NCI-H69 (cell line): ENCODE data around the gene SIRPA.

Experiments used
- DNase-seq: peaks from one replicate; lab custom pipeline; 2025; lab: John Stamatoyannopoulos, UW

SIRPA gene

GRCh38 chr20:1870792-1871550 lies 24.2 kb upstream of the SIRPA start:
- DNase-seq: no peak

- DNase-seq: no peak
These were observed 23.3 kb upstream of the SIRPA start for GRCh38 chr20:1871807-1872458.

- no peak for DNase-seq
These were observed 22.6 kb upstream of the SIRPA start for GRCh38 chr20:1872459-1873097.

DNA sequence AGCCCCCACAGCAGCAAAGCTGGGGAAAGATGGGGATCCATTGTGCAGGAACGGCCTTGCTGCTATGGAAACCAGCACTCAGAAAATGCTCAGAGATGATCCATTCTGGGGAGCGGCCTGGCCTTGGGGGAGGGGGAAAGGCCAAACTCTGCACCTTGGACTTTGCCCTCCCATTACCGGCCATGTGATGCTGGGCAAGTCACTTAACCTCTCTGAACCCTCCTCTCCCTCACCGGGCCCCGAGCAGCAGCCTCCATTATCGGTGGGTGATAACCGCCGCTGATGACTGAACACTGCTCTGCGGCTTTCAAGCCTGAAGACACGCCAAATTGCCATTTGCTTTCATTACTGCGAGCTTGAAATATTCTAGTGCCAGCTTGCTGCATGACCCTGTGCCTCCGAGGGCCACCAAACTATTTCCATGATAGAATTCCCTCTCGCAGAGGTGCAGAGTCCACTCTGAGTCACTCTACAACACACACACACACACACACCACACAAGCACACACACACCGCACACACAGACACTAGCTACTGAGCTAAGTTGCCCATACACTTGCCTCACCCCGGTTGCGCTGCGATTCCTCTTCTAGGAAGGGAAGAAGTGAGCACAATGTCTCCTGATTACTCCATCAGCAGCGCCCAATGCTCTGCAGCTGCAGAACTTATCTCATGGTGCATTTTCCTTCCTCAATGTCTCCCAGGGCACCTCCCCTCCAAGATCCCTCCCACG lies 20.6 kb upstream of the SIRPA start:
- no peak for DNase-seq

GRCh38 chr20:1875183-1875554 lies 20.0 kb upstream of the SIRPA start:
- no peak for DNase-seq

GRCh38 chr20:1875762-1876161 lies 19.4 kb upstream of the SIRPA start:
- peak; percentile 94 for DNase-seq

- DNase-seq: peak; percentile 87
These were observed 18.8 kb upstream of the SIRPA start for GRCh38 chr20:1876217-1876921.

DNA sequence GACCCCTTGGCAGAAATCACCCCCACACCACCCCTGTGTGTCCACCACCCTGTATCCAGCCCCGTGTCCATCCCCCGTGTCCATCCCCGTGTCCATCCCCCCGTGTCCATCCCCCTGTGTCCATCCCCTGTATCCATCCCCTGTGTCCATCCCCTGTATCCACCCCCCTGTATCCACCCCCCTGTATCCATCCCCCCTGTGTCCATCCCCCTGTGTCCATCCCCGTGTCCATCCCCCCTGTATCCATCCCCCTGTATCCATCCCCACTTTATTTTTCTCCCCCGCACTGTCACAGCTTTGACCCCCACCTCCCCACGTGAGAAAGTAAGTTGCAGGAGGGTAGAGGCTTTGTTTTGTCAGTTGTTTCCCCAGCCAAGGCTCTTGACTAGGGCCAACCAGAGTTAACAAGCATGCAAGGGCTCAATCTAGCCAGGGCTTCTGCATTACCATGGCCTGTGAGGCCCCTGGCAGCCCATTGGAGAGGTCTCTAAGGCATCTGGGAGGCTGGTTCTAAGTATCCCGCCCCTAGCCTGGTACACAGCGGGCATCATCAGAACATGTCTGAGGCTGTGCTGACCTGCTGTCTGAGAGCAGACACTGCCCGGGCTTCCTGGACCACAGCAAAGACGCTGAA lies 18.1 kb upstream of the SIRPA start:
- peak; percentile 81 for DNase-seq

DNA sequence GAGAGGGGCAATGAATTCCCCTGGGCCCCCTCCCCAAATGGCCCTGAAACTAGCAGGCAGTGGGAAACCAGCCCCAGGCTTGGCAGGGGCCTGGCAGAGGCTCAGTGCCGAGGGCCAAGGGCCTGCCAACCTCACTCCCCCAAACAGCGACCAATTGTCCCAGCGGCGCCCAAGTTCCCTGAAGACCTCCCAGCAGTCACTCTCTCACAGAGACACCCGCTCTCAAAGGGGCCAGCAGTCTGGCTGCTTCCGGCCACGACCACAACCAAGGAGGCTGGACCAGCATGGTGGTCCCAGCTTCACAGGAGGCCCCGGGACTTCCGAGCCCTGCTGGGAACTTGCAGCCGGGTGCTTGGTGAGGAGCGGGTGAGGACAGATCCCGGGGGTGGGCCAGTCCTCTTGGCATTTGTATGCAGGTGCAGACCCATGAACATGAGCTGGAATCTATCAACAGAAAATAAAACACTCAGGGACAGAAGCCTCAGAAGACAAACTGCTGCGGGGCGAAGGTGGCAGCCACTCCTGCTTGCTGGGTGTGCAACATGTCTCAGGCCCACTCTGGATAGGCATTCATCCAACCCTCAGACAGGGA lies 17.5 kb upstream of the SIRPA start:
- DNase-seq: no peak

DNA sequence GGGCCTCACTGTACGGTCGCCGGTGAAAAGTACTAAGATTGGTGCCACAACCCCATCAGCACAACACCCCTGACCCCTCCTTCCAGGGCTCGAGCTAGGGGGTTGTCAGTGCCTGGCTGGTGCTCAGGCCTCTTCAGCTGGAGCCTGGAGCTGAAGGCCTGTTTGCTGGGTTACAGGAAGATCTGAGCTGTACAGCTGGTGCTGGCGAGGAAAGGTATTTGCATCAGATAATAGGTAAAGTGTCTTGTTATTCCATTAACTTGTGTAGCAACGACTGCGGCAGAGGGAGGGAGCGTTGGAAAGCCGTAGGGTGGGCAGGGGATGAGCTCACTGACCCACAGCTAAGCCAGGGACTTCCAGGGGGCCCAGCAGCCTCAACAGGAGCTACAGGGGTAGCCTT lies 15.8 kb upstream of the SIRPA start:
- DNase-seq: no peak

GRCh38 chr20:1879934-1880333 lies 15.3 kb upstream of the SIRPA start:
- no peak for DNase-seq

DNA sequence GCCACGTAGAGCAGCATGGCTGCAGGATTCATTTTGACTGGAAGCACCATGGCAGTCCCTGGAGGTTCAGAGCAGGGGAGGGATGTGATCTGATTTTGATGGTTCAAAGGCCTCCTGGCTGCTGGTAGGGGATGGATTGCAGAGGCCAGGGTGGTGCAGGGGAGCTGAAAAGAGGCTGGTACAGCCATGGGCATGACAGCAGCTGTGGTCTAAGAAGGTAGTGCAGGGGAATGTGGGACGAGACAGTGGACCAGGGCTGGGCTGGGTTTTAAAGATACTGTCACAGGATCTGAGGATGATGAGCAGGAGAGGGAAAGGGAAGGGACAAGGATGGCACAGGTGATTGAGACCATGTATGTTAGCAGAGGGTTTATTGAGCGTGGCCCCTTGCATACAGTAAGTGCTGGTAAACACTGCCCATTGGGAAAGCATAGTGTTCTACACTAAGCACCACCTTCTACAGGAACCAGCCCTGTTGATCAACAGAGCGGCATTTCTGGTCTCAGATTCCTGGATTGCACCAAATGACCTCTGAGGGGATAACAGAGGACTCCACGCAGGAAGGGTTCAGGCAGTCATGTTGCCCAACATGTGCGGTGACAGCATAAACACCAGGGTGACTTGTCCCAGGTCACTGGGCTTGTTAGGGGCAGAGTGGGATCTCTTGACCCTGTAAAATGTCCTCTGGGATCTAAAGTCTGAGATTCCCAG lies 14.5 kb upstream of the SIRPA start:
- no peak for DNase-seq

- no peak for DNase-seq
These were observed 13.9 kb upstream of the SIRPA start for GRCh38 chr20:1881240-1881835.

- no peak for DNase-seq
These were observed 13.2 kb upstream of the SIRPA start for GRCh38 chr20:1882026-1882425.

DNA sequence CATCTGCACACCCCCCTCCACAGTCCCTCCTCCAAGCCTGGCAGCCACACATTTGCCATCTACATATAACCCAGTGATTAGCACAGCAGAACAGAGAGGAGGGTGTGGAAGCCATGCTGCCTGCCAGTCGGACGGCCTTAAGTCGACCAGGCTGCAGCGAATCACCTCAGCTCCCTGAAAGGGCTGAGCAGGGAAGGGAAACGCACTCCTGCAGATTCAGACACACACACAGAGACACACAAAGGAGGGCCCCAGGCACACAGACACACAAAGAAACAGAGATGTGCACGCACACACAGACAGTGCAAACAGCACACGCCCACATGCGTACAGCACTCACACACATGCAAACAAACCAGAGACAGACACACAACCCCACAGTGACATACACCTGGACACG lies 11.2 kb upstream of the SIRPA start:
- peak; percentile 61 for DNase-seq

DNA sequence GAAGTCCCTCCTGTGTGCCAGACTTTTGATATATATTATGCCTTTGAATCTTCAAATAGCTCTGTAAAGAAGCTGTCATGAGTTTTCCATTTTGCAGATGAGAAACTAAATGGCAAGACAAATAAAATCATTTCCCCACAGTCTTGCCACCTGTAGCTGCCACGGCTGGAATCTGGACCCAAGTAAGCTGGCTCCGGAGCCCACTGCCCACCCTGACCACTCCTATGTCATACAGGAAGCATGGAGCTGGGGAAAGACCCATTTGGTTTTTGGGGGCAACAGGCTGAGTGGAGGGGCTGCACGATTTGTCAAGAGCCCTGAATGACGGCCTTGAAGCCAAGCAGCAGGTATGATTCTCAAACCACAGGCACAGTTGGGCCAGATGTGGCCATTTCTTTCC lies 10.0 kb upstream of the SIRPA start:
- no peak for DNase-seq

- no peak for DNase-seq
These were observed 9.1 kb upstream of the SIRPA start for GRCh38 chr20:1885940-1886693.

GRCh38 chr20:1887321-1887720 lies 7.9 kb upstream of the SIRPA start:
- DNase-seq: peak; percentile 53

DNA sequence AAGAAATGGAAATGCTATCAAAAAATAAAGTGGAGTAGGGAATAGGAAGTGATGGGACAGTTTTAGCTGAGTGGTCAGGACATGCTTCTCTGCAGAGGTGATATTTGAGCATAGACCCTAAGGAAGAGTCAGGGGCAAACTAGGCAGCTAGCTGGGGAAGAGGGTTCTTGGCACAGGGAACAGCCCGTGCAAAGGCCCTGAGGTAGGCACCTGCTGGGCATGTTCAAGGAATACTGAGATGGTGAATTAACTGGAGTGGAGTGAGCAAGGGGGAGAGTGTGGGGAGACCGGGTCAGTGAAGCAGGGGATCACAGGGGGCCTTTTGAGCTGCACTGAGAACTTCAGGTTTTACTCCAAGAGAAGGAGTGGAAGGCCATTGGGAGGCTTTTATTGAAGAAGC lies 7.5 kb upstream of the SIRPA start:
- DNase-seq: no peak
